GM21367 (cell line): ENCODE measurements around the gene ERBB4.
"Not testable (repeated sequence)": the region's sequence is repeated elsewhere in the genome, so short reads cannot be mapped to it uniquely, and the experiment has no call there.

ENCODE experiments used
- ATAC-seq: cut with Tn5 transposase; IDR thresholded peaks from one replicate; pipeline ENCODE4 v1.9.1; 2021; ENCODE audit not compliant: unreplicated experiment

Gene ERBB4

GRCh38 chr2:212530373-212530772 is 8.2 kb downstream of the ERBB4 start:
- ATAC-seq, result no peak

- ATAC-seq, result no peak
These were observed 10.3 kb downstream of the ERBB4 start for GRCh38 chr2:212528106-212528856.

- no peak for ATAC-seq
These were observed 12.5 kb downstream of the ERBB4 start for GRCh38 chr2:212526059-212526458.

GRCh38 chr2:212523756-212524155 is 14.8 kb downstream of the ERBB4 start:
- ATAC-seq, result no peak

- no peak for ATAC-seq
These were observed 18.3 kb downstream of the ERBB4 start for GRCh38 chr2:212520340-212520739.

GRCh38 chr2:212517693-212518092 is 20.9 kb downstream of the ERBB4 start:
- ATAC-seq, result no peak

- no peak for ATAC-seq
These were observed 33.0 kb downstream of the ERBB4 start for GRCh38 chr2:212505586-212505985.

- no peak for ATAC-seq
These were observed 43.6 kb downstream of the ERBB4 start for GRCh38 chr2:212495046-212495445.

GRCh38 chr2:212494418-212495020 is 44.1 kb downstream of the ERBB4 start:
- no peak for ATAC-seq

GRCh38 chr2:212489719-212490346 is 48.8 kb downstream of the ERBB4 start:
- ATAC-seq, result peak; percentile 67

GRCh38 chr2:212488611-212489010 is 50.0 kb downstream of the ERBB4 start:
- no peak for ATAC-seq

GRCh38 chr2:212484563-212485080 is 54.0 kb downstream of the ERBB4 start:
- ATAC-seq, result no peak

GRCh38 chr2:212480447-212480846 is 58.2 kb downstream of the ERBB4 start:
- no peak for ATAC-seq

GRCh38 chr2:212477571-212477970 is 61.0 kb downstream of the ERBB4 start:
- ATAC-seq, result no peak

GRCh38 chr2:212473211-212473610 is 65.4 kb downstream of the ERBB4 start:
- ATAC-seq, result no peak

GRCh38 chr2:212467551-212467950 is 71.1 kb downstream of the ERBB4 start:
- not testable (repeated sequence) for ATAC-seq

GRCh38 chr2:212465456-212465855 is 73.1 kb downstream of the ERBB4 start:
- ATAC-seq, result no peak

- not testable (repeated sequence) for ATAC-seq
These were observed 76.9 kb downstream of the ERBB4 start for GRCh38 chr2:212461708-212462107.

GRCh38 chr2:212454149-212454548 is 84.5 kb downstream of the ERBB4 start:
- ATAC-seq, result no peak

- no peak for ATAC-seq
These were observed 86.8 kb downstream of the ERBB4 start for GRCh38 chr2:212451786-212452231.

GRCh38 chr2:212448698-212449097 is 89.9 kb downstream of the ERBB4 start:
- no peak for ATAC-seq

- ATAC-seq, result no peak
These were observed 96.8 kb downstream of the ERBB4 start for GRCh38 chr2:212441821-212442220.
